Mammary microvascular endothelial cell (primary cell): ENCODE data around the gene ITFG1. TPM values are rescaled to one million over a fixed set of nuclear protein-coding genes. Genes with fewer than 3 reads are reported as not detected.

Experiments
- total RNA-seq: library from RNA; depleted of rRNA; stranded (reverse); fragments of >200 nt; gene quantifications from 2 replicates; pipeline ENCODE4 v1.2.3, GENCODE V29; 2015

ITFG1 gene
- 25.1 and 29.5 TPM in 2 replicates for total RNA-seq

DNA sequence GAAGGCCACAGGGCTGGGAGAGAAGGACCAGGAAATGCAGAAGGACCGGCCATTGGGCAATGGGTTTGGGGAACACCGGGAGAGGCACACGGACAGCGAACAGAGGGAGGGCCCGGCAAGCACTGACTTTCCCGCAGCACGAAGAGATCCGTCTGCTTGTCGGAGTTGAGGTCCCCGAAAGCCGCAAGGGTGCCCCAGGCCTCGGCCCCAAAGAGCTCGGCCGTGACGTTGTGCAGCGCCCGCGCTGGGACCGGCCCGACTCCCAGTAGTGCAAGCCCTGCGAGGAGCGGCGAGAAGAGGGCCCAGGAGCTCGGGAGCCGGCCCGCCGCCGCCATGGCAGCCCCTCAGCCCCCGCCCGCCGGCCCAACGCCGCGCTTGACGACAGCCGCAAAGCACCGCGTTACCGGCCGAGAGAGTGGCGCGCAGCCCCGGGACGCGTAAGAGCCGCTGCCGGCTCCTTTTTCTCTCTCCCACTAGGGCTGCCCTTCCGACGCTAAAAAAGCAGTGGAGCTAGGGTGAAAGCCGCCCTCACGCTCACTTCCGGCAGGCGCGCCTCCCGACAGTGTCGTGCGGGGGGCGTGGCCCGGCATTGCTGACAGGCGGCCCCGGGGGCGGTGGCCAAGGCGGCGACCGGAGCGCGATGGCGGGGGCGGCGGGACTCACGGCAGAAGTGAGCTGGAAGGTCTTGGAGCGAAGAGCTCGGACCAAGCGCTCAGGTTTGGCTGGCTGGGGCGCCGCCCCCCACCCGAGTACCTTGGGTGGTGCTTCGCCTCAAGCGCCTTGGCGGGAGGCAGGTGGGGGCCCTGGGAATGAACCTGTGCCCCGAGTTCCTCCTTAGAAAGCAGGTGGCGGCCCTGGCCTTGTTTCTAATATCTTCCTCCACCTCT lies at the start of gene ITFG1, which contains the start of gene PHKB:
Gene ITFG1 (minus strand): TSS at position 353 of the 887 bp plus-strand sequence. CDS start 18 bp downstream, at position 335.
Gene PHKB (plus strand): TSS at position 621 of the 887 bp plus-strand sequence. CDS start 20 bp downstream, at position 641.

DNA sequence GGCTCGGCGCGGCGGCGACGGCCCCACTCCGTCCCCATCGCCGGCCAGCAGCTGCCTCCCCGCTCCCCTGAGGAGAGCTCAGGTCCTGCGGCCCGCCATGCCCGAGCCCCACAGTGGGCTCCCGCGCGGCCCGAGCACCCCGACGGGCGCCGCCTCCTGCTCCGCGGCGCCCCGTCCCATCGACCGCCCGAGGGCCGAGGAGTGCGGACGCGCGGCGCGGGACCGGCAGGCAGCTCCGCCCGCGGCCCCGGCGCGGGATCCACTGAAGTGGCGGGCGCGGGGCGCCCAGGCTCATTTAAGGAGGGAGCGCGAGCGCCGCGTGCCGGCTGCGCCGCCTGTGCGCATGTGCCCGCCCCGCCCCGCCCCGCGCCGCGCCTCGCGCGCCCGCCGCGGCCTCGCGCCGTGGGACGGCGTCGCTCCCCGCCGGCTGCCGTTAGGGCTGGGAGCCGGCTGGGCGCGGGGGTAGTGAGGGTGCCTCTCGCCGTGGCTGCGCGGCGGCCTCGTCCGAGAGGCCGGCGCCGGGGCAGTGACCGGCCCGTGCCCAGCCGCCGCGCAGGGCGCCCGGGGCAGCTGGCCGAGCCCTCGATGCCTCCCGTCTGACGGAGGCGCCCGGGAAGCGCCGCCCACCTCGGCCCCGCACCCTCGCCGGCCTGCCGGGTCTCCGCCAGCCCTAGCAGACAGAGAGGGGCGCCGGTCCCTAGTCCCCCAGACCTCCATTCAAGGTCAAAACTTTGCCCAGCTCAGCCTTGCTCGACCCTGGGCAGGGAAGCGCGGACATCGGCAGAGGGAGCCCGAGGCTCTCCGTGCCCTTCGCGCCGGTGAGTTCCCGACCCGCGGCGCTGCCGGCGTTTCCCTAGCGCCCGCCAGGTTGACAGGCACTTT lies 316.9 kb downstream of the ITFG1 start, which contains the start of gene NETO2:
Gene NETO2 (minus strand): TSS at position 269 of the 882 bp plus-strand sequence. CDS start 333 bp downstream, outside the sequence.

Other genes with a start within 250 kb of the ITFG1 start
- 35.8 and 37.8 TPM in 2 replicates for gene PHKB, start 268 bp upstream of the ITFG1 start, total RNA-seq